PC-9 (cell line): Measurements from ENCODE around the gene PITPNM3. TPM values are rescaled to one million over a fixed set of nuclear protein-coding genes. Genes with fewer than 3 reads are reported as not detected.
A peak's percentile ranks its signal among the peaks of the same experiment; 100 is the strongest.

Experiments
- BruUV-seq: library from RNA; stranded (reverse); fragments of 400-500 nt; replicated peaks from 2 replicates; lab custom pipeline; 2021; lab: Mats Ljungman, UMichigan
- CTCF ChIA-PET: fragments of 300-600 bp; sonication (Branson Sonifier 250); formaldehyde crosslinking; loops from one replicate; lab custom pipeline; 2022; ENCODE audit warnings: antibody characterized with exemption; lab: Charles Lee
- POLR2A ChIA-PET: fragments of 300-600 bp; sonication (Branson Sonifier 250); formaldehyde crosslinking; loops from one replicate; lab custom pipeline; 2022; ENCODE audit warnings: antibody characterized with exemption; ENCODE audit not compliant: unreplicated experiment; lab: Charles Lee
- DNase-seq, 2 experiments: peaks; one replicate each; pipeline versions ENCODE4 v3.0.0 to v3.0.0-alpha.2; 2015 to 2022; ENCODE audit warnings: mixed read lengths in 1 of 2
- H2AFZ ChIP-seq: fragments of 200-600 bp; sonication (generic); 2 replicates; pipeline ENCODE4 v1.8.1; 2017; ENCODE audit warnings: antibody characterized with exemption
- H3F3A ChIP-seq: fragments of 200-600 bp; sonication (generic); 2 replicates; pipeline ENCODE4 v1.8.1; 2017; ENCODE audit warnings: antibody characterized with exemption, mild to moderate bottlenecking, low read depth; ENCODE audit not compliant: insufficient read depth
- H3K27ac ChIP-seq: fragments of 200-600 bp; sonication (generic); 2 replicates; pipeline ENCODE4 v1.6.1; 2016; ENCODE audit warnings: mixed run types
- H3K27me3 ChIP-seq: fragments of 200-600 bp; sonication (generic); 2 replicates; pipeline ENCODE4 v1.6.1; 2016; ENCODE audit warnings: low read depth, mixed run types; ENCODE audit not compliant: insufficient read depth
- H3K36me3 ChIP-seq: fragments of 200-600 bp; sonication (generic); 2 replicates; pipeline ENCODE4 v1.6.1; 2016; ENCODE audit warnings: low read depth, mixed run types
- H3K4me1 ChIP-seq: fragments of 200-600 bp; sonication (generic); replicated peaks from 2 replicates; pipeline ENCODE4 v1.6.1; 2016; ENCODE audit warnings: mixed run types; ENCODE audit not compliant: insufficient read depth
- H3K4me2 ChIP-seq: fragments of 200-600 bp; sonication (generic); 2 replicates; pipeline ENCODE4 v1.6.1; 2017; ENCODE audit warnings: mixed run types
- H3K4me3 ChIP-seq: fragments of 200-600 bp; sonication (generic); 2 replicates; pipeline ENCODE4 v1.6.1; 2016; ENCODE audit warnings: mixed run types
- H3K79me2 ChIP-seq: fragments of 200-600 bp; sonication (generic); 2 replicates; pipeline ENCODE4 v1.6.1; 2017; ENCODE audit warnings: low read depth, mixed run types
- H3K9me2 ChIP-seq: fragments of 200-600 bp; sonication (generic); 2 replicates; pipeline ENCODE4 v1.8.1; 2017; ENCODE audit warnings: mild to moderate bottlenecking; ENCODE audit not compliant: insufficient read depth
- H3K9me3 ChIP-seq: fragments of 200-600 bp; sonication (generic); 2 replicates; pipeline ENCODE4 v1.8.1; 2016; ENCODE audit warnings: low read depth; ENCODE audit not compliant: insufficient read depth
- H4K20me1 ChIP-seq: fragments of 200-600 bp; sonication (generic); 2 replicates; pipeline ENCODE4 v1.8.1; 2017; ENCODE audit not compliant: insufficient read depth
- CTCF ChIP-seq: fragments of 200-600 bp; sonication (generic); conservative IDR thresholded peaks from 2 replicates; pipeline ENCODE4 v1.6.1; 2017; ENCODE audit warnings: mixed run types, antibody characterized with exemption, mild to moderate bottlenecking, moderate library complexity
- EZH2 ChIP-seq: fragments of 200-600 bp; sonication (generic); IDR thresholded peaks from 2 replicates; pipeline ENCODE4 v1.8.0; 2017; ENCODE audit warnings: antibody characterized with exemption, low read depth
- intact Hi-C: fragments of 100-400 bp; cut with micrococcal nuclease; formaldehyde crosslinking; loops from one replicate; pipeline ENCODE4 v1.10.0; 2022; ENCODE audit not compliant: unreplicated experiment
- total RNA-seq: library from RNA; stranded (reverse); gene quantifications from 2 replicates; pipeline ENCODE4 v1.2.3, GENCODE V29; 2021

Gene PITPNM3
- total RNA-seq, 1 experiment from 2014 or later: 16.9 TPM

DNA sequence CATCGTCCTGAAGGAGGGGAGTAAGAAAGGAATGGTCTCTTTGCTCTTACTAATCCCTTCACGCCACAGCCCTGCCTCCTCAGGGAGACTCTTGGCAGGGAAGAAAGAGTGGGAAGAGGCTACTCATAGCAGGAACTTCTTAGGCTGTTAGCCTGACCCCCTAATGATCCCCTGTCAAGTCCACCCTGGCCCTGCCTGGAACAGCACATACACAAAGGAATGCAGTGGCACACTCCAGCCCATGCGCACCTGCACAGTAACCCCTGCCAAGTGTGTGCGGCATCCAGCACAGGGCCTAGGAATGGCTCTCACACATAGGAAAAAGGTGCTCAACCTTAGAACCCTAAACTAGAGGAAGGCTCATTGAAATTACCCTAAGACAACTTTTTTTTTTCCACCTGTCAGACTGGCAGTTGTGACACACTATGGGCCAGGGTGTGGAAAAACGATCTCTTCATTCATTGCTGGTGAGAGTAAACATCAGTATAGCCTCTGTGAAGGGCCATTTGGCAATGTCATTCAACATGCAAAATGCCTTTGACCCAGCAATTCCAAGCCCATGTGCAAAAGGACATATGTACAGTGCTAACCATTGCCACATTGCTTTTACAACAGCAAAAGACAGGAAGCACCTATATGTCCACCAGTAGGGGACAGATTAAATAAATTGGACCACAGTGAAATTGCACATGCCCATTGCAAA, 62.0 kb downstream of the PITPNM3 start:
- Histone ChIP-seq H4K20me1 (no peaks in the 10 kb centered on the region), H3F3A (peaks cover 4% of the 10 kb centered on the region; the same call in 1 of the 2 replicates), H3K79me2 (no peaks in the 10 kb centered on the region), H3K4me2 (no peak overlapping the region), H3K9me3 (no peaks in the 10 kb centered on the region), H3K4me1 (peaks cover 11% of the 10 kb centered on the region), H3K27me3 (no peaks in the 10 kb centered on the region), H3K27ac (no peak overlapping the region), H3K4me3 (no peak overlapping the region), H2AFZ (no peak overlapping the region), H3K36me3 (no peaks in the 10 kb centered on the region), H3K9me2 (no peaks in the 10 kb centered on the region)
- DNase-seq: peak; percentile 77 to 85
- ChIA-PET POLR2A (interaction anchor here (0.7 kb wide), 1 partner anchor 809 kb away, joined by 9 read pairs; no protein-coding TSS in a partner anchor), CTCF (no interaction called here)
- intact Hi-C loops: loop anchor here (1.0 kb wide), 2 partner anchors 13 to 58 kb away; no protein-coding TSS in a partner anchor
- no TSS peak for BruUV-seq
- TF ChIP-seq EZH2: no peak
- TF ChIP-seq CTCF: no peak

DNA sequence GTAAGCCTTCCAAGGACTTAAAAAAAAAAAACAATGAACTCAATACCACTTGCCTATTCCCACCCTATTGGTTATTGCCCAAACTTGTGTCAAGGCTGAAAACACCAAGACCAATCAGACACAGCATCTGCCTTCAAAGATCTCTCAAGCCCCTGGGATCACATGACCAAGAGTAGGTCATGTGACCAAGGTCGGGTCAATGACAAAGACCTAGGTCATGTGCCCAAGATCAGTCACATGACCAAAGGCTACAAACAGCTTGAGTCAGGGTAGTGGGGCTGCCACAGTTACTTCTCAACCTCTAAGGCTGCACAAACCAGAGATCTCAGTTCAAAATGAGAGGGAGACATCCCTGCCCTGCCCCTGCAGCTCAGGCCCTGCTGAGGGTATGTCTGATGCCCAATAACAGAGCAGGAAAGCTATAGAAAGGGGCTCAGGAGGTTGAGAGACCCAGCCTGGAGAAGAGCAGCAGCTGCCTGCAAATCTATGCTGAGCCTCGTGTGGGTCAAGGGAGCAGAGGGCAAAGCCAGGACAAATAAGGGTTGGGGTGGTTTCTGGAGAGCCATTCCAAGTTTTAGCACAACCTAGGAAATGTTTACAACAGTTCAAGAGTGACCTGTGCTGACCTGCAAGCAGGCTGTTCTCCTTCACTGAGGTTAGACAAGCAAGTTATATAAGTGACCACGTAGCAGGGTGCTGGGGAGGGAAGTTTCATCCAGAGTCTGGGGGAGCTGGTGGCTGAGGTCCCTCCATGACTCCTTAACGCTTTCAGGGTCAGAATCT, 63.3 kb downstream of the PITPNM3 start:
- H3F3A ChIP-seq: peaks cover 4% of the 10 kb centered on the region; the same call in 1 of the 2 replicates
- H4K20me1 ChIP-seq: no peaks in the 10 kb centered on the region
- intact Hi-C loops: no loop called here
- peaks cover 11% of the 10 kb centered on the region for H3K4me1 ChIP-seq
- H3K4me2 ChIP-seq: no peak overlapping the region
- H3K27ac ChIP-seq: no peak overlapping the region
- CTCF ChIA-PET: no interaction called here
- H3K9me3 ChIP-seq: no peaks in the 10 kb centered on the region
- DNase-seq: no peak
- H3K4me3 ChIP-seq: no peak overlapping the region
- no peaks in the 10 kb centered on the region for H3K27me3 ChIP-seq
- POLR2A ChIA-PET: interaction anchor here (0.6 kb wide), 1 partner anchor 25 kb away, joined by 3 read pairs; no protein-coding TSS in a partner anchor
- no peaks in the 10 kb centered on the region for H3K9me2 ChIP-seq
- no TSS peak for BruUV-seq
- H3K79me2 ChIP-seq: no peaks in the 10 kb centered on the region
- H2AFZ ChIP-seq: no peak overlapping the region
- TF ChIP-seq CTCF (no peak), EZH2 (no peak)
- H3K36me3 ChIP-seq: no peaks in the 10 kb centered on the region

DNA sequence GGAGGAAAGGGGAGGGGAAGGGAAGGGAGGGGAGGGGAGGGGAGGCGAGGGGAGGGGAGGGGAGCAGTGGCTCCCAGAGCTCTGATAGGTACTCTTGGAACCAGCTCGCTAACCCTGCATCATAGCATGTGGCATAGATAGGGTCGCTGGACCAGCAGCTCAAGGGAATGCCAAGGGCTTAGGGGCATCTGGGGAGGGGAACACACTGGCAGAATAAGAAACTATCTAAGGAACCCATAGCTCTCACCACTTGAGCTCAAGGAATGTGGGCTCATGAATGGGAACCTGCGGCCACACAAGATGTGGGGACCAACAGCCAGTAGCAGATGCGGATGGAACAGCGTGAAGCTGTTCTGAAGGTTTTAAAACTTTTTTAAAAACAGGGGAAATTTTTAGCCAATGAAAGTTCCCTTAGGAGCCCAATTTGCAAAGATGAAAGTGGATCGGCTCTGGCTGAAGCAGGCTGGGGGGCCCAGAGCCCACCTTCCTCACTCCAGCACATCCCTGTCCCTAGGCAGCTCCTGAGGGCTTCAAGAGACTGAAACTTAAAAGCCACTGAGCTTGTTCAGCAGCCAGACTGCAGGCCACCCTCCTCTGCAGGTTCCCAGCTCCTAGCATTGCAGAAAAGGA, 65.2 kb downstream of the PITPNM3 start:
- Histone ChIP-seq H3K4me1 (peaks cover 11% of the 10 kb centered on the region), H3K9me3 (no peaks in the 10 kb centered on the region), H3K79me2 (no peaks in the 10 kb centered on the region), H2AFZ (no peak overlapping the region), H3K36me3 (no peaks in the 10 kb centered on the region), H3K9me2 (no peaks in the 10 kb centered on the region), H3K4me3 (no peak overlapping the region), H3K4me2 (no peak overlapping the region), H4K20me1 (no peaks in the 10 kb centered on the region), H3K27me3 (no peaks in the 10 kb centered on the region), H3F3A (peaks cover 4% of the 10 kb centered on the region; the same call in 1 of the 2 replicates), H3K27ac (no peak overlapping the region)
- BruUV-seq: no TSS peak
- CTCF ChIA-PET: interaction anchor here (0.6 to 0.7 kb wide), 3 partner anchors 12 to 64 kb away, joined by 3 to 6 read pairs (median 4); no protein-coding TSS in a partner anchor
- no peak for DNase-seq
- intact Hi-C loops: no loop called here
- TF ChIP-seq CTCF: no peak
- TF ChIP-seq EZH2: no peak
- POLR2A ChIA-PET: interaction anchor here (0.6 to 0.8 kb wide), 3 partner anchors 16 to 57 kb away, joined by 3 to 5 read pairs (median 4); no protein-coding TSS in a partner anchor
